ENCODE data around the gene LRP1-AS. TPM values are rescaled to one million over a fixed set of nuclear protein-coding genes. Genes with fewer than 3 reads are reported as not detected.

Gene LRP1-AS
- polyA plus RNA-seq, 10 donors: 0.47 to 1.1 (median 0.92) TPM; not detected in 1

DNA sequence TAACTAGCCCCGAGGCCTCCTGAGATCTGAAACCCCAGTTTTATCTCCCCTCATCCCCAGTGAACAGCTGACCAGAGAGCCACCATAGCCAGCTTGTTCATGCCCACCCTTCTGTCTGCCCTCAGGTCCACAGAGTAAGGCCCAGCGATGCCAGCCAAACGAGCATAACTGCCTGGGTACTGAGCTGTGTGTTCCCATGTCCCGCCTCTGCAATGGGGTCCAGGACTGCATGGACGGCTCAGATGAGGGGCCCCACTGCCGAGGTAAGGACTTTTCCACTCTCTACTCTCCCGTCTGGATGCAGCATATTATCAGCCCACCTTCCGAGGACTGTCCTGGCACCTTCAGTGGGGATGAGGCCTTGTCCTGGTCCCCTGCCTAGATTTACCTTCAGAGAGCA is 6.2 kb downstream of the LRP1-AS start:
- no peak for DNase-seq

DNA sequence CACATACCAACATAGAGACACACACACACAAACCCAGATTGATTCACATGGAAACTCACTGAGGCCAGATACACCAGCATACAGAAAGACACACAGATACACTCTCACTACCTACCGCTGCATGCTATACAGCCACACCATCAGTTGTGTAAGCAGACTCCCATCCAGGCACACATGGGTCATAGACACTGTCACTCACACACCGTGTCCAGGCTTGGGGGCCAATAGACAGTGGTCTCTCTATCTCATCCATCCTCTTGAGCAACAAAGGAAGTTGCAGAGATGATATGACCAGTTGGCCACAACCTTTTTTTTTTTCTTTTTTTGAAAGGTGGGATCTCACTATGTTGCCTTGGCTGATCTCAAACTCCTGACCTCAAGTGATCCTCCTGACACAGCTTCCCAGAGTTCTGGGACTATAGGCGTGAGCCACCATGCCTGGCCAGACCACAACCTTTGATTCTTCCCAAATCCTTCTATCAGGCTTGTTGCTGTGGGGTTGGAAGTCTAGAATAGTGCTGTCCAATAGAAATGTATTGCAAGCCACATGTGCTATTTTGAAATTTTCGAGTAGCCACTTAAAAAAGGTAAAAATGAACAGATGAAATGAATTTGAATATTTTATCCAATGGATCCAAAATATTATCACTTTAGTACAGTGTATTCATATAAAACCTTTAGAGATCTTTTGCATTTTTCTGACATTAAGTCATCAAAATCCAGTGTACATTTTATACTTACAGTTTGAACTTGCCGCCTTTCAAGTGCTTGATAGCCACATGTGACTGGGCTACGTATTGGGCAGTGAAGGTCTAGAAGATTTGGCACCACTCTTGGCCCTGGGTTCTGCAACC is 7.4 kb downstream of the LRP1-AS start:
- no peak for DNase-seq

DNA sequence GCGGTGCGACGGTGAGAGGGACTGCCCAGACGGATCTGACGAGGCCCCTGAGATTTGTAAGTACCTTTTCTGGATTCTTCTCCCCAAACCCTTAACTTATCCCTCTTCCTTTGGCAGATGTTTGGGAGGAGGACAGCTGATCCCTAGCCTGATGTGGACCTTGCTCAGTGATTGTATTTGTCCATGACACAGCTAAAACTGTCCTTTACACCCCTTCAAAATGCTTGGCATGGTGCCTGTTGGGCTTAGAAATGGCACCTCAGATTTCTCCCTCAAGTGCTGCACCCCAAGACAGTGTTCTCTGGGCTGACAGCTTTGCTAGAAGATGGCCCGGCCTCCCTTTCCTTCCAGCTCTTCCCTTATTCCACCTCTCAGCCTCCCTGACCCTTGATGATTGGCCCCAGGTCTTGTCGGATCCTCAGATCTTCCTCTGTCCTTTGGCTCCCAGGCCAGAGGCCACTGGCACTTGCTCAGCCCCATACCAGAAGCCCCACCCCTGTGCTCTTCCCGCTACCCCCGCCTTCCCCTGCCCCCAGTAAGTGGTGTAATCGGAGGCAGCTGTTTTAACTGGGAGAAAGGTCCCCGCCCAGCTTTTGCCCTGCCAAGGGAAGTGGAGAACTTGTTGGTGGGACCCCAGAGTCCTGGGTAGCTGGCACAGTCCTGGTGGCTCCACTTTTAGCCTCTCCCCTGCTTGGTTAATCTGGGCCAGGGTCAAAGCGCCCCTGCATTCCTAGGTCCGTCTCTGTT is 8.7 kb downstream of the LRP1-AS start:
- DNase-seq: peak in 1 of 3 donors; percentile 48

DNA sequence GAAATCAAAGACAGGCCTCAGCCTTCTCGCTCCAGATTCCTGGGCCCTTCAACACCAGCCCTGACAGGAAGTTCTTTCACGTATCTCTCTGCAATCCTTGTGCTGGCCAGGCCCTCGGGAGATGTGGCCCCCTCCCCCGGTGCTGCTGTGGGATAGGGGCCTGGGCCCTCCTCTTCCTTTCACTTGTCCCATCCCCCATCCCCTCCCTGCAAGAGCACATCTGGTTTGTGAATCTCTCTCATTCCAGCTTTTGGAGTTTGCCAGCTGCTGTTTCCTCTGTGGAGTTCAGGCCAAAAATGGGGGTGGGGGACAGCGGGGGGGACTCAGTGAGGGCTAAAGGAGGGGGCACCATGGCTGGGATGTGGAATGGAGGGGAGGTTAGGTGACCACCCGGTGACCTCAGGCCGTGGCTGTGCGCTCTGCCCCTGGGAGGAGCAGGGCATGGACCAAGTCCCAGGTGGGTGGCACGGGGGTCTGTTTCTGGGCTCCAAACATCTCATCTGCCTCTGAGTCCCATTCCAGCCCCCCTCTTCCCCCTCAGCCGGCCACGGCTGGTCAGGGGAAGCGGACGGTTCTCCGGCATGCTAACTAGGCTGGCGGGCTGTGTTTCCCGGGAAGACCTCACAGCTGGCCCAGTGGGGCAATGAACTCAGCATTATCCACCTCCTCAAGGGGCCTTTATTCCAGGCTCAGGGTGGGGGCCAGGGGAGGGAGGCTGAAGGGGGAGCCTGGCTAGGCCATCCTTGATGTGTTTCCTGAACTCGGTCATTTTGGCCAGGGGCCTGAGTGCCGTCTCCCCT is 11.7 kb downstream of the LRP1-AS start:
- peak in 2 of 3 donors; percentile 89 to 97 for DNase-seq

DNA sequence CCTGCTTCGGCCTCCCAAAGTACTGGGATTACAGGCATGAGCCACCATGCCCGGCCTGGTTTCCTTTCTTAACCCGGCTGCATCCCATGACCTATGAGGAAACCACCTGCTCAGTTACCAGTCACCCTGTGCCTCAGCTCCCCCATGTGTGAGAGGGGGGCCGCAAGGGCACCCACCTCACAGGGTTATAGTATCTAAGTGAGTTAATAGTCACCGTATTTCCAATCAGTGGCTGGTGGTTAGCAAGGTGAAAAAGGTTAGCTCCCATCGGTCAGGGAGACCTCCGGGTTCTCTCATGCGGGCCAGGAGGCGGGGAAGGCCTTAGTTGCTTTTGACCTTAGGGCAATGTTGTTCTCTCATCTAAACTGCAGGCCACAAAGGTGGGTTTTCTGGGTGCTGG is 12.5 kb downstream of the LRP1-AS start:
- no peak for DNase-seq

DNA sequence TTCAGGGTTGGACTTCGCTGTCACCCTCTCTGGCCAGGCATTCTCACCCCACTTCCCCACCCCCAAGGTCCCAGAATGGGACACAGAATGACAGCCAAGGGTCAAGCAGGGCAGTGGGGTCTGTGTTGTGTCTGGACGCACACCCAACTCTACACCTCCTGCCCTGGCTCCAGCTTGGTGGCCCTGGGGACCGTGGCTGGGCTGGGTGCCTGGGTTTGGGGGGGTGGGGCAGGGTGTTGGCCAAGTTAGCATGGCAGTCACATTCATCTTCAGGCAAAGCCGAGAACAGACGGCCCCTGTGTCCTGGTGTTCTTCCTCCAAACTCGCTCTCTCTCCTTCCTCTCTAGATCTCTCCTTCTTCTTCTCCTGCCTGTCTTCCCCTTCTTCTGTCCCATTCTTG is 13.5 kb downstream of the LRP1-AS start:
- DNase-seq: peak in 1 of 3 donors; percentile 53

DNA sequence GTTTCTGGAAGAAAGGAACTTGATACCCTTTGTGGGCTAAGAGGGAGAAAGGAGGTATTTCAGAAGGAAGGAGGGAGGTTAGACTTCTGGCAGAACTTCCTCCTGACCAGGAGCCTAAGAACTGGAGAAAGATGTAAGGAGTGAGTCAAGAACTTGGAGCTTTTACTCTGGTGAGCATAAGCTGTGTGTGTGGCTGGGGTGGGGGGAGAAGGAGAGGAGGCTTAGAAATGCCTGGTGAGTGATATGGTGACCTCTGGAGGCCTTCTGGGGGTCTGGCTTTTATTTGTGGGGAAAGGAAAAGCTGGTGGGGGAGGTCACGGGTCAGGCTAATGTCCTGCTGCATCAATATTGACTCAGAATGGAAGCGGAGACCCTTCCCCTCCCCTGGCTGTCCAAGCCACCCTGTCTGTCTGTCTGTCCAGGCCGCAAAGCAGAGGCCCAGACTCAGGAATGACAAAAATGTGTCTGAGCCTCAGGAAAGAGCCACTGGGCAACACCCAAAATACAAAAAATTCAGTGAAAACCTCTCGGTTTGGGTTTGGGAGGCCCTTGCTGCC is 14.3 kb downstream of the LRP1-AS start:
- peak in 1 of 3 donors; percentile 34 for DNase-seq

DNA sequence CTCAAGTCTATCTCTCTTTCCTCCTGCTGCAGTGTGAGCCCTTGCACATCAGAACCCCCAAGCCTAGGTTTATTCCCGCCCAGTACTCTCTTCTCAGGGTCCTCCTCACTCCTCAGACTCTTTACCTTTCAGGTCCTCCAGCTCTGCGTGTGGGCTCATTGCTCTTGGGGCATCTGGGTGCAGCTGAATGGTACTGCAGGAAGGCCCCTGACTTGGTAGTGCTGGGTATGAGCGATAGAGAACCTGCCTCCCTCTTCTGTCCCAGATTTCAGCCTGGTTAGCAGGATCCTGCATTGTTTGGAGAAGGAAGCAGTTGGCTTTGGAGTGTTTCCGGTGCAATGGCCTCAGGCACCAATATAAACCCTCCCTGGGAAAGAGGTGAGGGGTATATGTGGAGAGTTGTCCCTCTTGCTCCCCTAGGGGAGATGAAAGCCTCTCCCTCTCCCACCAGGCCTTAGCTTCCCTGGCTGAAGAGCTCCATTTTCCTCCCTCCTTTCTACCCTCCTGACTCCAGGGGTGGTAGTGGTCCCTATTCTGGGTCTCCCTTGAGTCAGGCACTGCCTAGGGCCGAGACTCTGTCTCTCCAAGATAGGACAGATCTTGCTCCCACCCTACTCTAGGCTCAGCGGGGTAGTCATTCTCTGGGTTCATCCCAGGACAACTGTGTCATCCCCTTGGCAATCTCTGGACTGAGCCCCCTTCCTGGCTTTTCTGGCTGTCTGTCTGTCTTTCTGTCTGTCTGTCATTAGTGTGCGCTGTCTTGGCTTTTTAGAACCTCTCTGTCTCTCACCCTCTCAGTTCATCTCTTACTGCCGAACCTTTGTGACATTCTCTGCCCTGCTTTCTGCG is 15.3 kb downstream of the LRP1-AS start:
- DNase-seq: no peak

DNA sequence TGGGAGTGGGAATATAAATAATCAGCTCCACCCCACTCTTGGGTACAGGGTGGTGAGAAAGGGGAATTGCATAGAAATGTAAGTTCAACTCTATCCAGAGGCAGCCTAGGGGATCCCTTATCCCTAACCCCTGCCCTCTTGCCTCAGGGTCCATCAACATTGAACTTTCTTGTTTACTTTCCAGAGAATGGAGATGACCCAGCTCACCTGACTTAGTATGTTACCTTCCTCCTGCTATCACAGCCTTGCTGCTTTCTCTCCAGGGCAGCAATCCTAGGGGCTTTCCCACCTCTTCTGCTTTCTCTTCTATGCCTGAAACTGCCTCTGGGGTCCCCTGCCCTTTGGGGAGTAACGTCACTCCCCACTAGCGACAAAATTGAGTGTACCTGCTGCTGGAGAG is 16.5 kb downstream of the LRP1-AS start:
- no peak for DNase-seq

DNA sequence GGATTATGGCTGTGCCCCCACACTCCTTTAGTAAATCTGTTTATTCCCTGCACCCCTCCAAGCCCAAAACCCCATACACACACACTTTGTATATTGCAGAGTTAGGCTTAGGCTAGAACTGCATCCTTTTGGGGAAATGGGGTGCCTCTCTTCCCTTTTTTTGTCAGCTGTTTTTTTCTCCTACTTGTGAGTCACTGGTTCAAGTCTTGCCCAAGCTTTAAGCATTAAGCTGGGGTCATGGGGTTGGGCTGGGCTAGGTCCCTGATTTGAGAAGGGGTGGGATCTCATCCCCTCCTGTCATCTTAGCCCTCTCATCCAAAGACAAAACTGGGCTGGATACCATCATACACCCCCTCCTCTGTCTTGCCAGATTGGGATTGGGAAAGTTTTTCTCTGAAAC is 17.5 kb downstream of the LRP1-AS start:
- peak in 1 of 3 donors; percentile 52 for DNase-seq

DNA sequence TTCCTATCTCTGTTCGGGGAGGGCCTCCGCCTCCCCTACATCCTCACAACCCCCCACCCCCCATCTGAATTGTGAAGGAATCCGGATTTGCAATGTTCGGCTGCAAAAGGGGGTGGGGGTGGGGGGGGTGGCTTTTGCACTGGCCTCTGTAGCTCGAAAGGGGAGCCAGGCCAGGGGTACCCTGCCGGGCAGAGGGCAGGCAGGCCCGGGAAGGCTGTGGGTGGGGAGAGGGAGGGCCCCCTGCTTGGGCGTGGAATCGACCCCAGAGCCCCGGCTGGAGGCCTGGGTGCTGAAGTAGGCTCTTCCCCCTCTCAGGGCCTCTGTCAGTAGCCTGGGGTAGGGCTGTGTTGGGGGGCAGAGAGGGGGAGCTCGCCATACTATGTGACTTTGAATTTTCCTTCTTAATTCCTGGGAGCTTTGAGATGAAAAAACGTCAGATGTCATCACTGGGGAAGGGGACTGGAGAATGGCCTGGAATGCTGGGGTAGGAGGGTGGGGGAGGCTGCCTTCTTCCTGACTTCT is 18.0 kb downstream of the LRP1-AS start:
- DNase-seq: peak in 1 of 3 donors; percentile 63

DNA sequence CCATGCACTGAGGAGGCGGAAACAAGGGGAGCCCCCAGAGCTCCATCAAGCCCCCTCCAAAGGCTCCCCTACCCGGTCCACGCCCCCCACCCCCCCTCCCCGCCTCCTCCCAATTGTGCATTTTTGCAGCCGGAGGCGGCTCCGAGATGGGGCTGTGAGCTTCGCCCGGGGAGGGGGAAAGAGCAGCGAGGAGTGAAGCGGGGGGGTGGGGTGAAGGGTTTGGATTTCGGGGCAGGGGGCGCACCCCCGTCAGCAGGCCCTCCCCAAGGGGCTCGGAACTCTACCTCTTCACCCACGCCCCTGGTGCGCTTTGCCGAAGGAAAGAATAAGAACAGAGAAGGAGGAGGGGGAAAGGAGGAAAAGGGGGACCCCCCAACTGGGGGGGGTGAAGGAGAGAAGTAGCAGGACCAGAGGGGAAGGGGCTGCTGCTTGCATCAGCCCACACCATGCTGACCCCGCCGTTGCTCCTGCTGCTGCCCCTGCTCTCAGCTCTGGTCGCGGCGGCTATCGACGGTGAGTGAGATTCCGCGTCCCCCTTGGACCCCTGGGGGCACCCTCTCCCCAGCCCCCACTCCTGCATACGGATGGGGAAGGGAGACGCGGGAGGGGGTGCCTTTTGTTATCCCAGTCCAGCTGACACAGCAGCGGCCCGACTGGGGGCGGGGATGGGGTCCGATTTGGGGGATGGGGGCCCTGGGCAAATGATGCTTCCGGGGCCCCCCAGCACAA is 18.7 kb downstream of the LRP1-AS start:
- no peak for DNase-seq

DNA sequence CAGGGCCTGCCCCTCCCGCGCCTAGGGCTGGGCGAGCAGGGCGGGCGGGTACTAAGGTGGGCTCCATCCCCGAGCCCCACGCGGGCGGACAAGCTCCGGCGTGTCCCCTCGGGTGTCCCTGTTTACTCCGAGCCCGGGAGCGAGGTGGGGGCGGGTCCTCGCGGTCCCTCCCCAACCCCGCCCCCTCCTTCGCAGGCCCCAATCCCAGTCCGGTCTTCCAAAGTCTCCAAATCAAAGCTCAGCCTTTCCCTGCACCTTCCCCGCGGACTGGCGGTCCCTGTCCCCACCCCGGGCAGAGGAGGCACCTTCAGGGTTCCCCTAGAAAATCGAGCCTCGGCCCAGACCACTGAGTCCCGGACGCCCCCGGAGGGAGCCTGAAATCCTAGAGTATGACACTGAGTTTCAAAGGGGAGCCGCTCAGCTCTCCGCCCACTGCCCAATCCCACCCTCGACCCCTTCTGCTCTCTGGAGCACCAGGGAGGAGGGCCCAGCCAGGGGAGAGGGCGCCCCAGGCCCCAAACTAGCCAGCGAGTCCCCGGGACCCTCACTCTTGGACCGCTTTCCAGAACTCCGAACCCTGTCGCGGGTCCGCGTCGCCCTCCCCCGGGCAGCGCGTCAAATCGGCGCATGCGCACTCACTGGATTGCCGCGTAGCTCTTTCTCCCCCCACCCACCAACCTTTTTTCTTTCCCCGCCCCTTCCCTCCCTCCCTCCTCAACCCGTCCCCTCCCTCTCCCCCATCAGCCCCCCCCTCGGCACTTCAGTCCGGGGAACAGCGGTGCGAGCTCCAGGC is 19.5 kb downstream of the LRP1-AS start, which contains the start of gene LRP1:
Gene LRP1 (plus strand): TSS at position 758 of the 793 bp plus-strand sequence. CDS start 482 bp downstream, outside the sequence.
- peak; percentile 88 to 97 (median 94) for DNase-seq

DNA sequence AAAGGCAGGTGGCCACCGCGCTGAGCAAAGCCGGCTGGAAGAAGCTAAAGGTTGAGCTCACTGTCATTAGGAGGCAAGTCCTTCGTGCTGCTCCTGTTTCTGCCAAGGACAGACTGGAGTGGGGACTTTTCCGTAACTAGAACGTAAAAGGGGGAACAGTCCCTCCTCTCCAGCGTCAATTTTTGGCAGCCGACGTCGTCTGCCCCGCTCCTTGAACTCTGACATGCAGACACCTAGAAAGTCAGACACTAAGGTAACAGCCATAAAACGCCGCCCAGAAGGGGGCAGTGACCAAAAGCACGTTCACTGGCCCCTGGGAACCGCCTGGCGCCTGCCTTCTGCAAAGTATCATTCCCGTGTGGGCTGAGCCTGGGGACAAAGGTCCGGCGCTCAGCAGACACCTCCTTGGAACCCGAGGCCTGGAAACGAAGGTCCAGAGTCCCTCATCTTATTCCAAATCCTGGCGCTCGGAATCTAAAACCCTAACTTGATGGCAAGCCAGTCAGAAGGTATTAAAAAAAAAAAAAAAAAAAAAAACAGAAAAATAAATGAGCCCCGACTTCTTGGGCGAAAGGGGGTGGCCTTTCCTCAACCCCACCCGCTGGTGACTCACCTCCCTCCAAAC is 20.2 kb downstream of the LRP1-AS start:
- DNase-seq: peak in 1 of 3 donors; percentile 71

DNA sequence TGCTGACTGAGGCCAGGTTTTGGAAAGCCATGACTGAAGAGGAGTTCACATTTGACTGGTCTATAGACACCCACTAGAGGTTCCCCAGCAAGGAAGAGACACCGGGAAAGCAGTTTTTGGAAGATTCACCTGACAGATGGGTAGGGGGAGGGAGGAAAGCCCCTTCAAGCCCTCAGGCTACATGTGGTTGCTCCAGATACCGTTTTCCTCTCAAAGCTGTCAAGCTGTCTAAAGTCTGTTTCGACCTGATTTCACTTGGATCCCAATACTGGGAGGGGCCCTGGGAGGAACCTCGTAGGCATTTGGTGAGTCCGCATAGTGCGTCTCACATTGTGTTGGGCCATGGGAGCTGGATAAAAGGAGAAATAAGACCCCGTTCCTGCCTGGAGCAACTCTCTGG is 20.9 kb downstream of the LRP1-AS start:
- DNase-seq: no peak

DNA sequence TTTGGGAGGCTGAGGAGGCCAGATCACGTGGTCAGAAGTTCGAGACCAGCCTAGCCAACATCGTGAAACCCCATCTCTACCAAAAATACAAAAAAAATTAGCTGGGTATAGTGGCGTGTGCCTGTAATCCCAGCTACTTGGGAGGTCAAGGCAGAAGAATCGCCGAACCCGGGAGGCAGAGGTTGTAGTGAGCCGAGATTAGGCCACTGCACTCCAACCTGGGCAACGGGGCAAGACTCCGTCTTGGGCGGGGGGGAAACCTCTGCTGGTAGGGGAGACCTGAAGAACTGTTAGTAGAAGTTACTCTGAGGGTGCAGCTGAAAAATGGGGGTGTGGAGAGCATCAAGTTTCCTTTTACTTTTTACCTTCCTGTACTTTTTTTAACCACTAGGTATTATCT is 21.4 kb downstream of the LRP1-AS start:
- no peak for DNase-seq

DNA sequence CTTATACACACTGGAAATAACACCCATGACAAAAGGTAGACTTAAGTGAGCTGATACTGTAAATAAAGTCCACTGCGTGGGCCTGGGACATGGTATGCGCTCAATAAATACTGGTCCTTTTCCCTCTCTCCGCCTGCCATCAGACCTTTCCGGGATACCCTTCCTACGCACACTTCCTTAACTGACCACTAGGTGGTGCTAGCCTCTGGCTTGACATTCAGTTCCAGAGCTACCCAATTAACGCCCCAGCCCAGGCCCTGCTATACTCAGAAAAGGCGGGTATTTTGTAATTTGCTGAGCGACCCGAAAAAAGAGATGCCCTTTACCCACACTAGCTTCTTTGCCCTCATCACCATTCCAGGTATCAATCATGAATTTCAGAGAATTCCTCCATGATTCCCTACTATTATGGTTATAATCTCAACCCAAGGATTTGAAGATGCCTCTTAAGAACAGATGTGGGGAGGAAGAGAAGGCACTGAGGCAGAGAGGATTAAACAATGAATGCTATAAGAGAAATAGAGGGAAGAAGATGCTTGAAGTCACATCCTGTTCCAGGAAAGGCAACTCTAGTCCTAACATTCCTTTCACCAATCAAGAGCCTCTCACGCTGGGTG is 23.1 kb downstream of the LRP1-AS start:
- peak in 2 of 3 donors; percentile 81 to 88 for DNase-seq

DNA sequence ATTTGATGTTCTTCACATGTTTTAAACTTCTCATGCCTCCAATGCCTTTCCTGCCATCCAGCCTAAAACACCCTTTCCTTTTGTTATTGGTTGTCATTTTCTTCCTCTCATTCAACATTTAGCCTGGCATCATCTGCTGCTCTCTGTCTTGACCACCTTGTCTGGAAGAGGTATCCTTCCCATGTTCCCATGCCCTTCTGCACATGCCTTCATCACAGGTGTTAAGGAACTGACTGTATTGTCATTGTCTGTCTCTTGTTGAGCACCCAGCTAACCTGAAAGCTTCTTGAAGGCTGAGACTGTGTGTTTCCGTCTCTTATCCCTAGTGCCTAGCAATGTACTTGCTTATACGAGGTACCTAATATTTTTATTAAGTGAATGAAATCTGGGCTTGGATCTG is 23.6 kb downstream of the LRP1-AS start:
- DNase-seq: no peak
